ENCODE measurements around the gene TSSK6. TPM values are rescaled to one million over a fixed set of nuclear protein-coding genes. Genes with fewer than 3 reads are reported as not detected.

Gene TSSK6
- total RNA-seq, 1 donor, result 1.9 TPM

GRCh38 chr19:19490214-19490968 is 25.0 kb downstream of the TSSK6 start:
- peak; percentile 90 for DNase-seq (ENCODE audit: low read depth)
- H3K4me3 ChIP-seq (ENCODE audit: low read depth, low read length), result peak overlapping the region; percentile 32
- peak; percentile 79 for TF ChIP-seq CTCF (IDR thresholded peaks at IDR 0.05; ENCODE audit: insufficient read depth, low read length)

GRCh38 chr19:19489804-19490204 is 25.5 kb downstream of the TSSK6 start:
- TF ChIP-seq CTCF (IDR thresholded peaks at IDR 0.05; ENCODE audit: insufficient read depth, low read length), result no peak
- DNase-seq (ENCODE audit: low read depth), result no peak
- H3K4me3 ChIP-seq (ENCODE audit: low read depth, low read length), result peak overlapping the region; percentile 32

- peak; percentile 96 for DNase-seq (ENCODE audit: low read depth)
- no peak for TF ChIP-seq CTCF (IDR thresholded peaks at IDR 0.05; ENCODE audit: insufficient read depth, low read length)
- H3K4me3 ChIP-seq (ENCODE audit: low read depth, low read length), result peak overlapping the region; percentile 28
Observed at GRCh38 chr19:19488875-19489690, 26.3 kb downstream of the TSSK6 start.

- no peak for TF ChIP-seq CTCF (IDR thresholded peaks at IDR 0.05; ENCODE audit: insufficient read depth, low read length)
- peak; percentile 56 for DNase-seq (ENCODE audit: low read depth)
- no peak overlapping the region for H3K4me3 ChIP-seq (ENCODE audit: low read depth, low read length)
Observed at GRCh38 chr19:19487950-19488874, 27.1 kb downstream of the TSSK6 start.

- TF ChIP-seq CTCF (IDR thresholded peaks at IDR 0.05; ENCODE audit: insufficient read depth, low read length), result no peak
Observed at GRCh38 chr19:19487077-19487949, 28.0 kb downstream of the TSSK6 start.

More at GRCh38 chr19:19487077-19487949, 28.0 kb downstream of the TSSK6 start:
- DNase-seq (ENCODE audit: low read depth), result no peak
- no peak overlapping the region for H3K4me3 ChIP-seq (ENCODE audit: low read depth, low read length)
